Measurements from ENCODE around the gene DMP1. TPM values are rescaled to one million over a fixed set of nuclear protein-coding genes. Genes with fewer than 3 reads are reported as not detected.
"Not testable (repeated sequence)": the region's sequence is repeated elsewhere in the genome, so short reads cannot be mapped to it uniquely, and the experiment has no call there.

DMP1 gene
- total RNA-seq, 1 donor from 2014 or later, result not detected

GRCh38 chr4:87679449-87680169 lies 29.5 kb downstream of the DMP1 start:
- no peak overlapping the region for H3K4me3 Mint-ChIP-seq
- H3K27ac Mint-ChIP-seq, result no peak overlapping the region
- DNase-seq (ENCODE audit: low spot score in 2 of 2, unreplicated experiment in 2 of 2), result peak; percentile 27 to 59

GRCh38 chr4:87680271-87680670 lies 30.2 kb downstream of the DMP1 start:
- Mint-ChIP-seq H3K9me3 (peaks cover 10% of the 10 kb centered on the region), H3K27me3 (ENCODE audit: low read depth) (no peaks in the 10 kb centered on the region), H3K27ac (no peak overlapping the region), H3K36me3 (no peaks in the 10 kb centered on the region), H3K4me3 (no peak overlapping the region), H3K4me1 (peaks cover 7% of the 10 kb centered on the region)
- no peak for DNase-seq (ENCODE audit: low spot score in 2 of 2, unreplicated experiment in 2 of 2)
- TF ChIP-seq, protein P1, sequence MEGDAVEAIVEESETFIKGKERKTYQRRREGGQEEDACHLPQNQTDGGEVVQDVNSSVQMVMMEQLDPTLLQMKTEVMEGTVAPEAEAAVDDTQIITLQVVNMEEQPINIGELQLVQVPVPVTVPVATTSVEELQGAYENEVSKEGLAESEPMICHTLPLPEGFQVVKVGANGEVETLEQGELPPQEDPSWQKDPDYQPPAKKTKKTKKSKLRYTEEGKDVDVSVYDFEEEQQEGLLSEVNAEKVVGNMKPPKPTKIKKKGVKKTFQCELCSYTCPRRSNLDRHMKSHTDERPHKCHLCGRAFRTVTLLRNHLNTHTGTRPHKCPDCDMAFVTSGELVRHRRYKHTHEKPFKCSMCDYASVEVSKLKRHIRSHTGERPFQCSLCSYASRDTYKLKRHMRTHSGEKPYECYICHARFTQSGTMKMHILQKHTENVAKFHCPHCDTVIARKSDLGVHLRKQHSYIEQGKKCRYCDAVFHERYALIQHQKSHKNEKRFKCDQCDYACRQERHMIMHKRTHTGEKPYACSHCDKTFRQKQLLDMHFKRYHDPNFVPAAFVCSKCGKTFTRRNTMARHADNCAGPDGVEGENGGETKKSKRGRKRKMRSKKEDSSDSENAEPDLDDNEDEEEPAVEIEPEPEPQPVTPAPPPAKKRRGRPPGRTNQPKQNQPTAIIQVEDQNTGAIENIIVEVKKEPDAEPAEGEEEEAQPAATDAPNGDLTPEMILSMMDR (IDR thresholded peaks at IDR 0.05; ENCODE audit: unreplicated experiment), result no peak

More at GRCh38 chr4:87679449-87680169, 29.5 kb downstream of the DMP1 start:
- peaks cover 4% of the 10 kb centered on the region for H3K36me3 Mint-ChIP-seq
- TF ChIP-seq, protein P1 (IDR thresholded peaks at IDR 0.05; ENCODE audit: unreplicated experiment), result peak; percentile 88
- peaks cover 17% of the 10 kb centered on the region for H3K9me3 Mint-ChIP-seq
- no peaks in the 10 kb centered on the region for H3K27me3 Mint-ChIP-seq (ENCODE audit: low read depth)
- peaks cover 7% of the 10 kb centered on the region for H3K4me1 Mint-ChIP-seq

- Mint-ChIP-seq H3K9me3 (peaks cover 26% of the 10 kb centered on the region), H3K4me1 (no peaks in the 10 kb centered on the region), H3K36me3 (peaks cover 4% of the 10 kb centered on the region), H3K27ac (no peak overlapping the region), H3K27me3 (ENCODE audit: low read depth) (no peaks in the 10 kb centered on the region), H3K4me3 (no peak overlapping the region)
- DNase-seq (ENCODE audit: low spot score in 2 of 2, unreplicated experiment in 2 of 2), result no peak
- TF ChIP-seq, protein P1 (IDR thresholded peaks at IDR 0.05; ENCODE audit: unreplicated experiment), result no peak
These were observed 38.2 kb downstream of the DMP1 start for GRCh38 chr4:87688316-87688715.

GRCh38 chr4:87690947-87691346 lies 40.9 kb downstream of the DMP1 start:
- H3K4me3 Mint-ChIP-seq; H3K27ac Mint-ChIP-seq; DNase-seq (ENCODE audit: low spot score in 2 of 2, unreplicated experiment in 2 of 2); H3K27me3 Mint-ChIP-seq (ENCODE audit: low read depth); H3K4me1 Mint-ChIP-seq; H3K36me3 Mint-ChIP-seq: not testable (repeated sequence)
- H3K9me3 Mint-ChIP-seq, result peaks cover 41% of the 10 kb centered on the region

DNA sequence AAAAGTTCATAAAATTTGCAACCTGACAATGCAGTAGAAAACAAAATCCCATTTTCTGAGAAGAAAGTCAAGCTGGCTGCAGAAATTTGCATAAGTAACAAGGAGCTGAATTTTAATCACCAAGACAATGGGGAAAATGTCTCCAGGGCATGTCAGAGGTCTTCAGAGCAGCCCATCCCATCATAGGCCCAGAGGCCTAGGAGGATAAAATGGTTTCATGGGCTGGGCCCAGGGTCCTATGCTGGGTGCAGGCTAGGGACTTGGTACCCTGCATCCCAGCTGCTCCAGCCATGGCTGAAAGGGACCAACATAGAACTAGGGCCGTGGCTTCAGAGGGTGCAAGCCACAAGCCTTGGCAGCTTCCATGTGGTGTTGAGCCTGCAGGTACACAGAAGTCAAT lies 42.0 kb downstream of the DMP1 start:
- DNase-seq (ENCODE audit: low spot score in 2 of 2, unreplicated experiment in 2 of 2); H3K4me1 Mint-ChIP-seq; H3K4me3 Mint-ChIP-seq; H3K36me3 Mint-ChIP-seq; H3K27me3 Mint-ChIP-seq (ENCODE audit: low read depth); H3K27ac Mint-ChIP-seq: not testable (repeated sequence)
- peaks cover 41% of the 10 kb centered on the region for H3K9me3 Mint-ChIP-seq

GRCh38 chr4:87697272-87697671 lies 47.2 kb downstream of the DMP1 start:
- no peak for DNase-seq (ENCODE audit: low spot score in 2 of 2, unreplicated experiment in 2 of 2)
- Mint-ChIP-seq H3K4me3 (no peak overlapping the region), H3K9me3 (peaks cover 31% of the 10 kb centered on the region), H3K36me3 (peaks cover 5% of the 10 kb centered on the region), H3K27me3 (ENCODE audit: low read depth) (no peaks in the 10 kb centered on the region), H3K4me1 (no peaks in the 10 kb centered on the region), H3K27ac (no peak overlapping the region)
- TF ChIP-seq, protein P1 (IDR thresholded peaks at IDR 0.05; ENCODE audit: unreplicated experiment), result no peak

Measured in mesothelial cell of epicardium (in vitro differentiated cells).